ENCODE data around the gene PLK3.

DNA sequence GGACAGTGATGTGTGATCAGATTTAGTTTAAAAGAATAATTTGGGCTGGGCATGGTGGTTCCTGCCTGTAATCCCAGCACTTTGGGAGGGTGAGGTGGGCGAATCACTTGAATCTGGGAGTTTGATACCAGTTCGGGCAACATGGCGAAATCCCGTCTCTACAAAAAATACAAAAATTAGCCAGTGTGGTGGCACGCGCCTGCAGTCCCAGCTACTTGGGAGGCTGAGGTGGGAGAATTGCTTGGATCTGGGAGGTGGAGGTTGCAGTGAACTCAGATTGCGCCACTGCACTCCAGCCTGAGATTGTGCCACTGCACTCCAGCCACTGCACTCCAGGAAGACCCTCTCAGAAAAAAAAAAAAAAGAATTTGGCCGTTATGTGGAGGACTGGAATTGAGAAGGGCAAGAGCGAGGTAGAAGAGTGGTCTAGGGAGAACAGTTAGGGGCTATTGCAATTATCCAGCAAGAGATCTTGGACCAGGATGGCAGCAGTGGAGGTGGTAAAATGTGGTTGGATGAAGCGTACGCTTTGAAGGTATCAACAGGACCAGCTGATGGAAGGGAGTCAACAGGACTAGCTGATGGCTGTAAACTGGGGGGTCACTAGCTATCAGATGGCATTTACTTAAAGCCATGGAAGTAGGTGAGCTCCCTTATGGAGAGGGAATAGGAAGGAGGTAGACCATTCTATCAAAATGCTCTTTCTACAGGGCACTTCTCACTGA is 17.8 kb downstream of the PLK3 start:
- TF ChIP-seq, protein P1, sequence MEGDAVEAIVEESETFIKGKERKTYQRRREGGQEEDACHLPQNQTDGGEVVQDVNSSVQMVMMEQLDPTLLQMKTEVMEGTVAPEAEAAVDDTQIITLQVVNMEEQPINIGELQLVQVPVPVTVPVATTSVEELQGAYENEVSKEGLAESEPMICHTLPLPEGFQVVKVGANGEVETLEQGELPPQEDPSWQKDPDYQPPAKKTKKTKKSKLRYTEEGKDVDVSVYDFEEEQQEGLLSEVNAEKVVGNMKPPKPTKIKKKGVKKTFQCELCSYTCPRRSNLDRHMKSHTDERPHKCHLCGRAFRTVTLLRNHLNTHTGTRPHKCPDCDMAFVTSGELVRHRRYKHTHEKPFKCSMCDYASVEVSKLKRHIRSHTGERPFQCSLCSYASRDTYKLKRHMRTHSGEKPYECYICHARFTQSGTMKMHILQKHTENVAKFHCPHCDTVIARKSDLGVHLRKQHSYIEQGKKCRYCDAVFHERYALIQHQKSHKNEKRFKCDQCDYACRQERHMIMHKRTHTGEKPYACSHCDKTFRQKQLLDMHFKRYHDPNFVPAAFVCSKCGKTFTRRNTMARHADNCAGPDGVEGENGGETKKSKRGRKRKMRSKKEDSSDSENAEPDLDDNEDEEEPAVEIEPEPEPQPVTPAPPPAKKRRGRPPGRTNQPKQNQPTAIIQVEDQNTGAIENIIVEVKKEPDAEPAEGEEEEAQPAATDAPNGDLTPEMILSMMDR (IDR thresholded peaks at IDR 0.05) = no peak
- TF ChIP-seq ZFX (IDR thresholded peaks at IDR 0.05; ENCODE audit: borderline replicate concordance) = no peak
